ENCODE results near the gene ANKK1.

Gene ANKK1

DNA sequence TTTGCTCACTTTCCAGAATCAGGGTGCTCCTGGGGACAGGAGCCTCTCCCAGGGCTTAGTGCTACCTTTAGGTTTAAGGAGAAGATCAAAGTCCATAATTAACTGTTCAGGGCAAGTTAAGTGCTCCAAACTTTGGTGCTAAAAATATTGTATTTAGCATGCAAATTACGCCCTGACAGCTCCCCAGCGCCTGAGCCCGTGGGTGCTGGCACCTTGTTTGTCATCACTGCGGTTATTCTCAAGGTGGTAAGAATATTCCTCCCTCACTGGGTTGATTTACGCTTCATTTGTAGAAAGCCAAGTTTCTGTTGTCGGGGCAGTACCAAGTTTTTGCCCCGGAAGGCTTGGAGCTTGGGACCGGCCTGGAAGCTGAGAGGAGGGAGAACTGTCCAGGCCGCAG, 21.3 kb downstream of the ANKK1 start:
- in situ Hi-C loops (cut with MboI; ENCODE audit: low pct_unique_long_range_greater_than_20kb, low sequenced_read_pairs, unreplicated experiment): no loop called here
- TF ChIP-seq, protein P1, sequence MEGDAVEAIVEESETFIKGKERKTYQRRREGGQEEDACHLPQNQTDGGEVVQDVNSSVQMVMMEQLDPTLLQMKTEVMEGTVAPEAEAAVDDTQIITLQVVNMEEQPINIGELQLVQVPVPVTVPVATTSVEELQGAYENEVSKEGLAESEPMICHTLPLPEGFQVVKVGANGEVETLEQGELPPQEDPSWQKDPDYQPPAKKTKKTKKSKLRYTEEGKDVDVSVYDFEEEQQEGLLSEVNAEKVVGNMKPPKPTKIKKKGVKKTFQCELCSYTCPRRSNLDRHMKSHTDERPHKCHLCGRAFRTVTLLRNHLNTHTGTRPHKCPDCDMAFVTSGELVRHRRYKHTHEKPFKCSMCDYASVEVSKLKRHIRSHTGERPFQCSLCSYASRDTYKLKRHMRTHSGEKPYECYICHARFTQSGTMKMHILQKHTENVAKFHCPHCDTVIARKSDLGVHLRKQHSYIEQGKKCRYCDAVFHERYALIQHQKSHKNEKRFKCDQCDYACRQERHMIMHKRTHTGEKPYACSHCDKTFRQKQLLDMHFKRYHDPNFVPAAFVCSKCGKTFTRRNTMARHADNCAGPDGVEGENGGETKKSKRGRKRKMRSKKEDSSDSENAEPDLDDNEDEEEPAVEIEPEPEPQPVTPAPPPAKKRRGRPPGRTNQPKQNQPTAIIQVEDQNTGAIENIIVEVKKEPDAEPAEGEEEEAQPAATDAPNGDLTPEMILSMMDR (IDR thresholded peaks at IDR 0.05; ENCODE audit: extremely low read depth, insufficient read depth, missing control alignments): no peak
- no peak for DNase-seq (ENCODE audit: low spot score)

DNA sequence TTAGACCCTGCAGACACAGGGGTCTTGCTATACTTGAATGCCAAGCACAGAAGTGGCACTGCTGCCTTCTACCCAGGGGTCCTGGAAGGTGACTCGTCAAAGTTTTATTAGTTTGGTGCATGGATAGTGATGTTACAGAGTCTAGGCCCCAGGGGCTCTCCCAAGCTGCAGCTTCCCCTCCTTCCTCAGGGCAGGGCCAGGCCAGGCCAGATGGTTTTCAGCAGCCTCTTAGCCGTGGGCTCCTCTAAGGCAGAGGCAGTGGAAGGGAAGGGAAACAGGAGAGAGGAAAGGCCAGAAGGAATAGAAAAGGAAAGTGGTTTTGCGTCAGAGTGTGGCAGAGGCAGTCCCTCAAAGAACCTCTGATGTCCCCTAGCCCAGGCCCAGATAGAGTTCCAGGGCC, 21.9 kb downstream of the ANKK1 start:
- TF ChIP-seq, protein P1 (IDR thresholded peaks at IDR 0.05; ENCODE audit: extremely low read depth, insufficient read depth, missing control alignments): no peak
- in situ Hi-C loops (cut with MboI; ENCODE audit: low pct_unique_long_range_greater_than_20kb, low sequenced_read_pairs, unreplicated experiment): no loop called here
- no peak for DNase-seq (ENCODE audit: low spot score)

DNA sequence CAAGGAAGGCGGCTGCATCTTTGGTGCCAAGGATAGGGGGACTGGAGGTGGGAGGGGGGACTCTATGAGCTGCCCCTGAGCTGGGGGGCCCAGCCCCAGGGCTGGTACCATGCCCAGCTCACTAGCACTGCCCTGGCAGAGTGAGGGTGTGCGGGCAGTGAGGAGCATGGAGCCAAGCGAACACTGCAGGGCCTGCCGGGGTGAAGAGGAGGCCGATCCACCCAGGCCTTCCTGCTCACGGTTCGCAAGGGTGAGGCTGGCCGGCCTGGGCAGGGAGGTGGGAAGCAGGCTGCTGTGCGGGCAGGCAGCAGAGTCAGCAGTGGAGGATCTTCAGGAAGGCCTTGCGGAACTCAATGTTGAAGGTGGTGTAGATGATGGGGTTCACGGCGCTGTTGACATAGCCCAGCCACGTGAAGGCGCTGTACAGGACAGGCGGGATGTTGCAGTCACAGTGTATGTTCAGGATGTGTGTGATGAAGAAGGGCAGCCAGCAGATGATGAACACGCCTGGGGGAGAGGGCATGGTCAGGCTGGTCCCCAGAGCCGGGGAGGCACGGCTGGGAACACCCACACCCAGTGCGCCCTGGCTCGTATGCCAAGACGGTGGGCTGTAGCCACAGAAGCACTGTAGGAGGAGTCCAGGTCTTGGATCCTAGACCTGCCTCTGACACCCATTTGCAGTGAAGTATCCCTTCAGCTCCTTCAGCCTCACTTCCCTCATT, 23.0 kb downstream of the ANKK1 start:
- in situ Hi-C loops (cut with MboI; ENCODE audit: low pct_unique_long_range_greater_than_20kb, low sequenced_read_pairs, unreplicated experiment): no loop called here
- no peak for DNase-seq (ENCODE audit: low spot score)
- TF ChIP-seq, protein P1 (IDR thresholded peaks at IDR 0.05; ENCODE audit: extremely low read depth, insufficient read depth, missing control alignments): no peak

DNA sequence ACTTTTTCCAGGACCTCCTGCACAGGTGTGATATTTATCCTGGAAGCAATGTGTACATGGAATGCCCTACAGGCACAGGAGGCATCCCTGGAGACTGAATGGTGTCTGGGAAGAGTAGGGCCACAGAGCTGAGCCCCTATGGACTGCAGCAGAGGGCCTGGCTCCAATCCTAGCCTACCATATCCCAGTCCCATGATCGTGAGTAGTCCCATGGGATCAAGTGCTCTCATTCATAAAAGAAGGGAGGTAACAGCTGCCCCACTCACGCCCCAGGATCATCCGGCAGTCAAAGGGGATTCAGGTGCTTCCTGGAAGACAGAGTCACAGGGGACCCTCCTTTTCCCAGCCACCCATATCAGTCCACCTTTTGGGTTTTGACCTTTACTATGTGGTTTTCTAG, 24.0 kb downstream of the ANKK1 start:
- no peak for DNase-seq (ENCODE audit: low spot score)
- TF ChIP-seq, protein P1 (IDR thresholded peaks at IDR 0.05; ENCODE audit: extremely low read depth, insufficient read depth, missing control alignments): no peak
- in situ Hi-C loops (cut with MboI; ENCODE audit: low pct_unique_long_range_greater_than_20kb, low sequenced_read_pairs, unreplicated experiment): no loop called here

DNA sequence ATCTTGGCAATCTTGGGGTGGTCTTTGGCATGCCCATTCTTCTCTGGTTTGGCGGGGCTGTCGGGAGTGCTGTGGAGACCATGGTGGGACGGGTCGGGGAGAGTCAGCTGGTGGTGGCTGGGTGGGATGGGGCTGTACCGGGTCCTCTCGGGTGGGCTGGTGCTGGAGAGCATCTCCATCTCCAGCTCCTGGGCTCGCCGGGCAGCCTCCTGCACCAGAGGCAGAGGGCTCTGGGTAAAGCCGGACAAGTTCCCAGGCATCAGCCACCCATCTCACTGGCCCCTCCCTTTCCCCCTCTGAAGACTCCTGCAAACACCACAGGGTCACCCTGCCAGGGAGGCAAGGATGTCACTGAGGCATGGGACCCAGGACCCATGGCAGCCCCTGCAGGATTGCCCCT, 25.1 kb downstream of the ANKK1 start:
- TF ChIP-seq, protein P1 (IDR thresholded peaks at IDR 0.05; ENCODE audit: extremely low read depth, insufficient read depth, missing control alignments): no peak
- in situ Hi-C loops (cut with MboI; ENCODE audit: low pct_unique_long_range_greater_than_20kb, low sequenced_read_pairs, unreplicated experiment): no loop called here
- no peak for DNase-seq (ENCODE audit: low spot score)

DNA sequence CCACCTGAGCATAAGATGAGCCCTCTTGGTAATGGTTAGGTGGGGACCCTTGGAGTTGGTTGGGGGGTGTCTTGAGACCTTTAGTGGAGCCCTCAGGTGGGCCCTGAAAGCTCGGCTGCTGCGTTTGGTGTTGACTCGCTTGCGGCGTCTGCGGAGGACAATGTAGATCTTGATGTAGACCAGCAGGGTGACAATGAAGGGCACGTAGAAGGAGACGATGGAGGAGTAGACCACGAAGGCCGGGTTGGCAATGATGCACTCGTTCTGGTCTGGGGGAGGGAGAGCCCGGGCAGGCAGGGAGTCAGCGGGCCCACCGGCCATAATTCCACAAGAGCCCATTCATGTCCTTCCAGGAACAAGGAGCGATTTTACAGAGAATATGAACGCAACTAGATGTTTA, 27.8 kb downstream of the ANKK1 start:
- in situ Hi-C loops (cut with MboI; ENCODE audit: low pct_unique_long_range_greater_than_20kb, low sequenced_read_pairs, unreplicated experiment): no loop called here
- TF ChIP-seq, protein P1 (IDR thresholded peaks at IDR 0.05; ENCODE audit: extremely low read depth, insufficient read depth, missing control alignments): no peak
- no peak for DNase-seq (ENCODE audit: low spot score)
